Ovary (tissue), 9 donors: ENCODE measurements around the gene ATP10B. TPM values are rescaled to one million over a fixed set of nuclear protein-coding genes. Genes with fewer than 3 reads are reported as not detected.

Experiments
- DNase-seq, 5 donors: peaks; one replicate each; pipeline ENCODE4 v3.0.0-alpha.2; 2019 to 2020
- H3K27ac ChIP-seq, 2 donors: fragments of 200-600 bp; one replicate each; pipeline versions ENCODE4 v1.5.1 to v1.8.0; 2019 to 2022
- H3K27me3 ChIP-seq: fragments of 200-600 bp; one replicate; pipeline ENCODE4 v1.8.0; 2022
- H3K36me3 ChIP-seq: fragments of 200-600 bp; sonication (generic); one replicate; pipeline ENCODE4 v1.5.1; 2019
- H3K4me1 ChIP-seq: one replicate; pipeline ENCODE4 v1.8.1; 2013; ENCODE audit warnings: mild to moderate bottlenecking, moderate library complexity; ENCODE audit not compliant: insufficient read depth
- H3K4me3 ChIP-seq: fragments of 200-600 bp; sonication (generic); one replicate; pipeline ENCODE4 v1.5.1; 2017
- H3K9me3 ChIP-seq, 2 donors: fragments of 200-600 bp in 1 of 2; sonication (generic) in 1 of 2; one replicate each; pipeline versions ENCODE4 v1.5.1 to v1.8.1; 2013 to 2019; ENCODE audit warnings: mild to moderate bottlenecking in 1 of 2, moderate library complexity in 1 of 2
- EP300 ChIP-seq: sonication (generic); formaldehyde crosslinking; IDR thresholded peaks from one replicate; pipeline ENCODE4 v1.6.1; 2017; ENCODE audit warnings: antibody characterized with exemption
- POLR2A ChIP-seq: fragments of 450-650 bp; IDR thresholded peaks from one replicate; pipeline ENCODE4 v1.6.1; 2017; ENCODE audit warnings: antibody characterized with exemption, mild to moderate bottlenecking, moderate library complexity
- WGBS, 3 donors: extraction: QIAGEN DNeasy Blood & Tissue Kit in 1 of 3; methylation state at CpG; one replicate each; pipeline versions ENCODE4 v1.1.5 to v1.1.7; 2013 to 2017; 5-methylcytosine and 5-hydroxymethylcytosine counted together
- intact Hi-C, 4 donors: fragments of 100-400 bp; cut with DNase I; formaldehyde crosslinking; loops; one replicate each; pipeline versions ENCODE4 v1.11.0 to v1.15.1; 2022 to 2023
- polyA plus RNA-seq, 2 donors: library from polyadenylated mRNA; stranded (reverse); fragments of 200-250 nt in 1 of 2; fragments of 350-450 nt in 1 of 2; fragmentation: Illumina TruSeq in 1 of 2; extraction: RNeasy Lipid Tissue Mini Kit (QIAGEN cat#74804) in 1 of 2; gene quantifications; one replicate each; pipeline ENCODE4 v1.2.3, GENCODE V29; 2013 to 2014
- total RNA-seq, 7 donors: library from RNA; depleted of rRNA in 2 of 7; stranded (reverse); fragments of >200 nt in 2 of 7; fragmentation: NEBNext Ultra II Directional in 3 of 7; extraction: Animal tissue kit (Norgen Biotek cat#: 25700) in 3 of 7; gene quantifications; one replicate each; pipeline versions ENCODE4 v1.1.0 to v1.2.4, GENCODE V29; 2016 to 2023
- TF ChIP-seq, protein P1 (sequence below), 3 donors: fragments of 450-650 bp in 2 of 3; fragments of 200-600 bp in 1 of 3; IDR thresholded peaks; one replicate each; pipeline versions ENCODE4 v1.5.1 to v1.8.0; 2016 to 2022; ENCODE audit warnings: antibody characterized with exemption in 3 of 3, mild to moderate bottlenecking in 1 of 3
- donor health status: DM: no; HTN: no; CAD: no; lungs with moderate emphysema.
- donor health status: DM: no; HTN: no; CAD: no.
- donor health status: Bipolar disorder and iron deficiency.
- donor health status: DM: yes; HTN: yes; CAD: no.
- donor health status: DM: no; HTN: no; CAD: no.
- donor health status: DM: yes; HTN: yes; CAD: no.

Gene ATP10B
- total and polyA plus RNA-seq, 9 donors: 0.02 to 19.1 (median 0.34) TPM; not detected in 1

DNA sequence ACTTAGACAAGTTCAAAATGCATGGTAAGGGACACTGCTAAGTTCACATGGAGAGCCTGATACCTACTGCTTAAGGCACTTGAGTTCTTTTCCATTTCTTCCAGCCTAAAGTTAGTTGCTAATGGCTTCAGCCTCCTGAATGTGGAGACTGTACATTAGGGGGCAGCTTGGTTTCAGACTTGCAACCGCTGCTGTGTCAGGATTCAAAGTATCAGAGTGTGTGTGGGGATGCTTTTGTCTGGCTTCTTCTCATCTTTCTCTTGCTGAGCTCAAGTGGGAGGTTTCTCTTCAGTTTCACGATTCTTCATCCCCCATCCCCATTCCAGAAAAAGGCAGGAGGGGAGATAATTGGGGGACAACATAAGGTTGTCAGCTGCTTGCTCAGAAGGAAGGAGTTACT lies 49.4 kb downstream of the ATP10B start:
- intact Hi-C loops: no loop called here
- Histone ChIP-seq H3K4me1 (no peaks in the 10 kb centered on the region), H3K4me3 (no peak overlapping the region), H3K27ac (no peak overlapping the region), H3K27me3 (no peaks in the 10 kb centered on the region), H3K36me3 (no peaks in the 10 kb centered on the region), H3K9me3 (no peaks in the 10 kb centered on the region)
- 19 to 31% (median 28%) methylated on average over 2 of the region's 2 CpGs for WGBS, 3 donors
- DNase-seq: no peak
- TF ChIP-seq, protein P1, sequence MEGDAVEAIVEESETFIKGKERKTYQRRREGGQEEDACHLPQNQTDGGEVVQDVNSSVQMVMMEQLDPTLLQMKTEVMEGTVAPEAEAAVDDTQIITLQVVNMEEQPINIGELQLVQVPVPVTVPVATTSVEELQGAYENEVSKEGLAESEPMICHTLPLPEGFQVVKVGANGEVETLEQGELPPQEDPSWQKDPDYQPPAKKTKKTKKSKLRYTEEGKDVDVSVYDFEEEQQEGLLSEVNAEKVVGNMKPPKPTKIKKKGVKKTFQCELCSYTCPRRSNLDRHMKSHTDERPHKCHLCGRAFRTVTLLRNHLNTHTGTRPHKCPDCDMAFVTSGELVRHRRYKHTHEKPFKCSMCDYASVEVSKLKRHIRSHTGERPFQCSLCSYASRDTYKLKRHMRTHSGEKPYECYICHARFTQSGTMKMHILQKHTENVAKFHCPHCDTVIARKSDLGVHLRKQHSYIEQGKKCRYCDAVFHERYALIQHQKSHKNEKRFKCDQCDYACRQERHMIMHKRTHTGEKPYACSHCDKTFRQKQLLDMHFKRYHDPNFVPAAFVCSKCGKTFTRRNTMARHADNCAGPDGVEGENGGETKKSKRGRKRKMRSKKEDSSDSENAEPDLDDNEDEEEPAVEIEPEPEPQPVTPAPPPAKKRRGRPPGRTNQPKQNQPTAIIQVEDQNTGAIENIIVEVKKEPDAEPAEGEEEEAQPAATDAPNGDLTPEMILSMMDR (IDR thresholded peaks at IDR 0.05): no peak
- TF ChIP-seq EP300 (no peak), POLR2A (no peak)

GRCh38 chr5:160800375-160801275 lies 51.4 kb downstream of the ATP10B start:
- intact Hi-C loops: no loop called here
- WGBS, 3 donors: 37 to 40% (median 37%) methylated on average over 4 of the region's 4 CpGs
- TF ChIP-seq, protein P1 (IDR thresholded peaks at IDR 0.05): no peak
- no peak for TF ChIP-seq POLR2A
- no peak for TF ChIP-seq EP300
- no peaks in the 10 kb centered on the region for H3K27me3 ChIP-seq
- H3K4me3 ChIP-seq: no peak overlapping the region
- no peaks in the 10 kb centered on the region for H3K36me3 ChIP-seq
- no peak for DNase-seq
- no peak overlapping the region for H3K27ac ChIP-seq
- no peaks in the 10 kb centered on the region for H3K4me1 ChIP-seq
- H3K9me3 ChIP-seq: peaks cover 0 to under 1% of the 10 kb centered on the region in 2 donors

- no peak for DNase-seq
- Histone ChIP-seq H3K36me3 (no peaks in the 10 kb centered on the region), H3K4me3 (no peak overlapping the region), H3K27ac (no peak overlapping the region), H3K4me1 (no peaks in the 10 kb centered on the region), H3K27me3 (no peaks in the 10 kb centered on the region), H3K9me3 (peaks cover 0 to 3% of the 10 kb centered on the region in 2 donors)
- TF ChIP-seq, protein P1 (IDR thresholded peaks at IDR 0.05): no peak
- TF ChIP-seq EP300 (no peak), POLR2A (no peak)
- WGBS, 3 donors: 62 to 75% (median 65%) methylated on average over 4 of the region's 4 CpGs
- intact Hi-C loops: no loop called here
Observed at GRCh38 chr5:160799184-160799583, 52.8 kb downstream of the ATP10B start.

GRCh38 chr5:160797020-160797419 lies 55.0 kb downstream of the ATP10B start:
- no peak for TF ChIP-seq EP300
- TF ChIP-seq, protein P1 (IDR thresholded peaks at IDR 0.05): no peak
- no peak for TF ChIP-seq POLR2A
- intact Hi-C loops: no loop called here
- H3K9me3 ChIP-seq: peaks cover 0 to 3% of the 10 kb centered on the region in 2 donors
- no peaks in the 10 kb centered on the region for H3K36me3 ChIP-seq
- H3K4me3 ChIP-seq: no peak overlapping the region
- H3K4me1 ChIP-seq: no peaks in the 10 kb centered on the region
- DNase-seq: no peak
- no peaks in the 10 kb centered on the region for H3K27me3 ChIP-seq
- WGBS, 3 donors: 52 to 69% (median 63%) methylated on average over 4 of the region's 4 CpGs
- H3K27ac ChIP-seq: no peak overlapping the region
